Bronchial epithelial cell (primary cell): ENCODE measurements around the gene CAMTA1. TPM values are rescaled to one million over a fixed set of nuclear protein-coding genes. Genes with fewer than 3 reads are reported as not detected.
A peak's percentile ranks its signal among the peaks of the same experiment; 100 is the strongest.

Source experiments
- DNase-seq: peaks from one replicate; pipeline ENCODE4 v3.0.0-alpha.2; 2010; ENCODE audit warnings: low read depth
- FAIRE-seq: peaks from 2 replicates; lab custom pipeline; 2011; peaks lifted over from hg19 to GRCh38; lab: Jason Lieb, UNC
- H3K27me3 ChIP-seq: 2 replicates; pipeline ENCODE4 v1.5.1; 2011; ENCODE audit warnings: low read length; ENCODE audit not compliant: control insufficient read depth, insufficient read depth
- H3K36me3 ChIP-seq: 2 replicates; pipeline ENCODE4 v1.5.1; 2011; ENCODE audit warnings: low read length; ENCODE audit not compliant: control insufficient read depth, insufficient read depth
- H3K4me3 ChIP-seq: 2 replicates; pipeline ENCODE4 v1.5.1; 2011; ENCODE audit warnings: mild to moderate bottlenecking, low read depth, low read length, control low read depth
- total RNA-seq: library from RNA; depleted of rRNA; stranded (reverse); fragments of >200 nt; gene quantifications from 2 replicates; pipeline ENCODE4 v1.2.1, GENCODE V29; 2014
- TF ChIP-seq, protein P1 (sequence below): IDR thresholded peaks from 2 replicates; pipeline ENCODE4 v1.5.1; 2011; ENCODE audit warnings: mild to moderate bottlenecking, moderate library complexity, low read length, control low read depth, inconsistent platforms; ENCODE audit not compliant: insufficient read depth, severe bottlenecking

CAMTA1 gene
- total RNA-seq, 1 donor from 2014 or later: 68.2 TPM

DNA sequence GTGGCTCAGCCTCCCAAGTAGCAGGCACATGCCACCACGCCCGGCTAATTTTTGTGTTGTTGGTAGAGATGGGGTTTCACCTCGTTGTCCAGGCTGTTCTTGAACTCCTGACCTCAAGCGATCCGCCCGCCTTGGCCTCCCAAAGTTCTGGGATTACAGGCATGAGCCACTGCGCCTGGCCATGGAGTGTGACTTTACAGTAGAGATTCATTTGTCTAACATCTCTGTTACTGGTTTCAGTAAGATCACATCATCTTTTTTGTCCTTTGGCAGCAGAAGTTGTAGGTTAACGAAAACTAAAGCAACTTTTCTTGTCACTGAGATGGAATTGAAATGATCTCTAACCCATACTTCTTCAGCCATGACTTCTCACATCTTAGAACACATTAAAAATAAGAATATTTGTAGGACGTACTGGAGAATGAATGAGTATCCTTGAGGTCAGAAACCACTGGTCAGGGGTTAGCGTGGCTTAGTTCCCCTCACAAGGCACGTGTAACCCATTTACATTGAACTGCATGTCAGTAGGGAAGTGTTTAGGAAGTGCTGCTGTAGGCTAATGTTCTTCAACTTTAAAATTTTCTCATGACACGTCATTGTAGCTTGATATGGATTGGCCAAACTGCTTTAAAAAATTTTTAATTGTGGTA is 75.9 kb downstream of the CAMTA1 start:
- FAIRE-seq (no peak), DNase-seq (no peak)
- H3K27me3 ChIP-seq: no peaks in the 10 kb centered on the region
- H3K4me3 ChIP-seq: no peak overlapping the region
- TF ChIP-seq, protein P1, sequence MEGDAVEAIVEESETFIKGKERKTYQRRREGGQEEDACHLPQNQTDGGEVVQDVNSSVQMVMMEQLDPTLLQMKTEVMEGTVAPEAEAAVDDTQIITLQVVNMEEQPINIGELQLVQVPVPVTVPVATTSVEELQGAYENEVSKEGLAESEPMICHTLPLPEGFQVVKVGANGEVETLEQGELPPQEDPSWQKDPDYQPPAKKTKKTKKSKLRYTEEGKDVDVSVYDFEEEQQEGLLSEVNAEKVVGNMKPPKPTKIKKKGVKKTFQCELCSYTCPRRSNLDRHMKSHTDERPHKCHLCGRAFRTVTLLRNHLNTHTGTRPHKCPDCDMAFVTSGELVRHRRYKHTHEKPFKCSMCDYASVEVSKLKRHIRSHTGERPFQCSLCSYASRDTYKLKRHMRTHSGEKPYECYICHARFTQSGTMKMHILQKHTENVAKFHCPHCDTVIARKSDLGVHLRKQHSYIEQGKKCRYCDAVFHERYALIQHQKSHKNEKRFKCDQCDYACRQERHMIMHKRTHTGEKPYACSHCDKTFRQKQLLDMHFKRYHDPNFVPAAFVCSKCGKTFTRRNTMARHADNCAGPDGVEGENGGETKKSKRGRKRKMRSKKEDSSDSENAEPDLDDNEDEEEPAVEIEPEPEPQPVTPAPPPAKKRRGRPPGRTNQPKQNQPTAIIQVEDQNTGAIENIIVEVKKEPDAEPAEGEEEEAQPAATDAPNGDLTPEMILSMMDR: no peak
- peaks cover 1% of the 10 kb centered on the region for H3K36me3 ChIP-seq

DNA sequence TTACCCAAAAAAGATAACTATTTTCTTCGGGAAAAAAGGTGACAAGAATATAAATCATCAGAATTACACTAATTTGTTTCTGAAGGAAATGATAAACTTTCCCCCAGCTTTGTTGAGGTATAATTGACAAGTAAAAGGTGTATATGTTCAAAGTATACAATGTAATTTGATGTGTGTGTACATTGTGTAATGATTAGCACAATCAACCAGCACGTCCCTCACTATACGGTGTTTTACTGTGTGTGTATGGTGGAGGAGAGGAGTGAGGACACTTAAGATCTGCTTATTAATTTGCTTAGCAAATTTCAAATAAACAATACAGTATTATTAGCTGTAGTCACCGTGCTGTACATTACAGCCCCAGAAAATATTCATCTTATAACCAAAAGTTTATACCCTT is 77.7 kb downstream of the CAMTA1 start:
- TF ChIP-seq, protein P1: no peak
- no peak for FAIRE-seq
- H3K4me3 ChIP-seq: no peak overlapping the region
- peaks cover 1% of the 10 kb centered on the region for H3K36me3 ChIP-seq
- H3K27me3 ChIP-seq: no peaks in the 10 kb centered on the region
- DNase-seq: no peak

DNA sequence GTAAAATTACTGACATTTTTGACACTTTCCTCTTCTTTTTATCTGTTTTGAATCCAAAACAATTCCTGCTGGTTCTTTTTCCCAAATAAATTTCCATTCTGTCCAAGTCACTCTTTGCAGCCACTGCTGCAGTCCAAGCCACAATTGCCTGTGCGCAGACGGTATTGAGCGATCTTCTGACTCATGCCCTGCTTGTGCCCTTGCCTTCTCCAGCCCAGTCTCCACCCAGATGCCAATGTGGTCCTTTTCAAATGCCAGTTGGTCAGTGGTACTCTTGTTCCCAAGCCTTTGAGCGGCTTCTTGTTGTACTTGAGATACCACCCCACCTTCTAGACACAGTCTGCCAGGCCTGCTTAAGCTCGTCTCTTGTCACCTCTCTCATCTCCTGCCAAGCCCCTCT is 78.9 kb downstream of the CAMTA1 start:
- FAIRE-seq: no peak
- TF ChIP-seq, protein P1: no peak
- DNase-seq: peak; percentile 17

DNA sequence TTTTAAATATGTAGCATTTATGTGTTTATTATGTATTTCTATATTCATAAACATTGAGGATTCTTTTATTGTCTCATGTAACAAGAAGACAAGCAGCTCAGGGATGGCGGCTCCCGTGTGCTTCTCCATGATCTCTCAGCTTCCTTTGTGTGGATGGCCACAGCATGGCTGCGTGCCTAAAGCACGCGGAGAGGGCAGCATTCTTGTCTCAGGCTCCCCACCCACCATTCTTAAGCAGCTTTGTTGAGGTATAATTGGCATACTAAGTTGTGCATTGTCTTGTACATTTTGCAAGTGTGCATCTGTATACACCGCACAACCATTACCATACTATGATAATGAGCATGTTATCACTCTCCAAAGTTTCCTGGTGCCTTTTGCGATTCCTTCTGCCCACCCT is 81.6 kb downstream of the CAMTA1 start:
- Histone ChIP-seq H3K27me3 (no peaks in the 10 kb centered on the region), H3K4me3 (no peak overlapping the region), H3K36me3 (peaks cover 1% of the 10 kb centered on the region)
- TF ChIP-seq, protein P1: no peak
- FAIRE-seq (no peak), DNase-seq (no peak)

More for the DNA sequence above, 78.9 kb downstream of the CAMTA1 start:
- no peak overlapping the region for H3K4me3 ChIP-seq
- no peaks in the 10 kb centered on the region for H3K27me3 ChIP-seq
- peaks cover 1% of the 10 kb centered on the region for H3K36me3 ChIP-seq

DNA sequence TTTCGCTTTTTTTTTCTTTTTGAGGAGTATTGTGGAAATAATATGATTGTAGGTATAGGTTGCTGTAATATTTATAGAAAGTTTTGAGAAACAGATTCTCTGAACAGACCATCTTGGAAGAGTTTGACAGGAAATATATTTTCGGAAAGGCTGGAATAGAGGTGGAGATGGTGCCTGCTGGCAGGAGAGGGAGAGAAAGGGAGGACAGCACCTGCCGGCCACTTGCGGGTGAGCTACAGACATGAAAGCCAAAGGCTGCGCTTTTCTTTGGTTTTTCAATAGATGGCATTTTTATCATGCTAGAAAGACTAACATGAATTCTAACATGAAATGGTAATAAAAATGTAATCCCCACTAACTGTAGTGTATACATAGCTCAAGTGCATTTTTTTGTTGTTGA is 82.1 kb downstream of the CAMTA1 start:
- Histone ChIP-seq H3K27me3 (no peaks in the 10 kb centered on the region), H3K36me3 (peaks cover 1% of the 10 kb centered on the region), H3K4me3 (no peak overlapping the region)
- FAIRE-seq: no peak
- DNase-seq: no peak
- TF ChIP-seq, protein P1: no peak
